Endothelial cell (in vitro differentiated cells): ENCODE measurements around the gene C2orf76. TPM values are rescaled to one million over a fixed set of nuclear protein-coding genes. Genes with fewer than 3 reads are reported as not detected.
A peak's percentile ranks its signal among the peaks of the same experiment; 100 is the strongest.

Source experiments
- DNase-seq: peaks from one replicate; pipeline ENCODE4 v3.0.0; 2021; ENCODE audit warnings: low spot score
- H3K27ac Mint-ChIP-seq: one replicate; pipeline ENCODE4 v1.8.0; 2021; ENCODE audit warnings: mixed read lengths, inconsistent platforms; ENCODE audit not compliant: unreplicated experiment
- H3K27me3 Mint-ChIP-seq: one replicate; pipeline ENCODE4 v1.8.0; 2021; ENCODE audit warnings: mild to moderate bottlenecking, moderate library complexity, mixed read lengths, inconsistent platforms; ENCODE audit not compliant: unreplicated experiment
- H3K36me3 Mint-ChIP-seq: one replicate; pipeline ENCODE4 v1.8.0; 2021; ENCODE audit warnings: mild to moderate bottlenecking, low read depth, mixed read lengths, inconsistent platforms; ENCODE audit not compliant: unreplicated experiment
- H3K4me1 Mint-ChIP-seq: one replicate; pipeline ENCODE4 v1.8.0; 2021; ENCODE audit warnings: mild to moderate bottlenecking, mixed read lengths, inconsistent platforms; ENCODE audit not compliant: unreplicated experiment
- H3K4me3 Mint-ChIP-seq: one replicate; pipeline ENCODE4 v1.8.0; 2021; ENCODE audit warnings: mild to moderate bottlenecking, mixed read lengths, inconsistent platforms; ENCODE audit not compliant: unreplicated experiment
- H3K9me3 Mint-ChIP-seq: one replicate; pipeline ENCODE4 v1.8.0; 2021; ENCODE audit warnings: mixed read lengths, inconsistent platforms; ENCODE audit not compliant: unreplicated experiment
- CTCF ChIP-seq: fragments of 200-600 bp; sonication (generic); IDR thresholded peaks from one replicate; pipeline ENCODE4 v1.5.0; 2021; ENCODE audit warnings: antibody characterized with exemption; ENCODE audit not compliant: unreplicated experiment
- total RNA-seq: library from RNA; stranded (reverse); fragmentation: NEBNext Ultra II Directional; extraction: Animal tissue kit (Norgen Biotek cat#: 25700); gene quantifications from one replicate; pipeline ENCODE4 v1.2.1, GENCODE V29; 2021; ENCODE audit not compliant: unreplicated experiment

The C2orf76 gene
- total RNA-seq, 1 donor from 2014 or later, result 10.8 TPM

DNA sequence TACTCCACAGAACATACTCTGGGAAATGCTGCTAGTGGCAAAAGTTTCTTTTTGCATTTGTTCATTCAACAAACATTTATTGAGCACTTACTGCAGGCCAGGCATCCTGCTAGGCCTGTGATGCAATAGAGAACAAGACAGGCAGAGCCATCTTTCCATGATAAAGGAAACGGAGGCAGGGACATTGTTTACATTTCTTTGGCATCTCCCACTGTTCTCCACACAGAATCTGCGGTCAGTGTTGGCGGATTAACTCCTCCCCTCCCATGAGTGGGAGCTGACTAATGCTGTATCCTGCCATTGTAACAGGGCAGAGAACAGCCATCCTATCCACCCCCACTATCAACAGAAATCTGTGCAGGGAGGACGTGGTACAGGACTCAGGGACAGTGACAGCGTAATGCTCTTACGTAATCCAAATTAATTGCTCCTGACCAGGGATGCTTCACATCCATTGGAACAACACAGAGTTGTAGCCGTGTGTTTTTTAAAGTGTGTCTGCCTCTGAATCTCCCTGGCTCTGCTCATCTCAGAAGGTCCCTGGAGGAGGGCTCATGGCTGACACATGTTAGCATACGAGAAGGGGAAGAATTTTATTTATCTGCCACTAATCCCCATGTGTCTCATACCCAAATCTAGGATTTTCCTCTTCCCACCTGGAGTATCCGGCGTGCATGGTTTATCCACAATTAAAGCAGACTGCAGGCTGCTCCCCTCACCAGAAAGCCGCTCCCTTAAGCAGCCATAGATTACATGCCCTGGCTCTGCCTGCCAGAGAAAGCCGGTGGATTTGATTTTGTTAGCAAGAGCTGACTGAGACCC lies 110.7 kb downstream of the C2orf76 start:
- Mint-ChIP-seq H3K4me3 (no peak overlapping the region), H3K27me3 (peaks cover 4% of the 10 kb centered on the region), H3K36me3 (peaks cover 7% of the 10 kb centered on the region), H3K9me3 (no peaks in the 10 kb centered on the region), H3K4me1 (peaks cover 23% of the 10 kb centered on the region), H3K27ac (peak overlapping the region; percentile 75)
- no peak for TF ChIP-seq CTCF
- peak; percentile 51 for DNase-seq

DNA sequence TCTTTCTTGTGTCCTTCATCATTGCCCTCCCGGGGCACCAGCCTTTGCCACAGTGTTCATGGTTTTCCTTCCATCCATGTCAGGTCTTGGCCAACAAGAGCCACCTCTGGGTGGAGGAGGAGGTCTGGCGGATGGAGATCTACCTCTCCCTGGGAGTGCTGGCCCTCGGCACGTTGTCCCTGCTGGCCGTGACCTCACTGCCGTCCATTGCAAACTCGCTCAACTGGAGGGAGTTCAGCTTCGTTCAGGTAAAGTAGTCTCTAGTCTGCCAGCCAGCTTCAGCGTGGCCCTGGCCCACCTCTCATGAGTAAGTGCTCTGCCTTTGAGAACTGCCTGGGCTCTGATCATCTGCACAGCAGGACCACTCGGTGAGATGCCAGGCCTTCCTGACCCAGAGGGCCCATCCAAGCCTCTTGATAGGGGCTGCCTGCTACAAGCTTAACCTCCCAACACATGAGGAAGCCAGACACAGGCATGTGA lies 112.0 kb downstream of the C2orf76 start:
- no peak for TF ChIP-seq CTCF
- peaks cover 23% of the 10 kb centered on the region for H3K4me1 Mint-ChIP-seq
- no peak overlapping the region for H3K27ac Mint-ChIP-seq
- peaks cover 7% of the 10 kb centered on the region for H3K36me3 Mint-ChIP-seq
- peaks cover 4% of the 10 kb centered on the region for H3K27me3 Mint-ChIP-seq
- H3K9me3 Mint-ChIP-seq, result no peaks in the 10 kb centered on the region
- no peak for DNase-seq
- no peak overlapping the region for H3K4me3 Mint-ChIP-seq

DNA sequence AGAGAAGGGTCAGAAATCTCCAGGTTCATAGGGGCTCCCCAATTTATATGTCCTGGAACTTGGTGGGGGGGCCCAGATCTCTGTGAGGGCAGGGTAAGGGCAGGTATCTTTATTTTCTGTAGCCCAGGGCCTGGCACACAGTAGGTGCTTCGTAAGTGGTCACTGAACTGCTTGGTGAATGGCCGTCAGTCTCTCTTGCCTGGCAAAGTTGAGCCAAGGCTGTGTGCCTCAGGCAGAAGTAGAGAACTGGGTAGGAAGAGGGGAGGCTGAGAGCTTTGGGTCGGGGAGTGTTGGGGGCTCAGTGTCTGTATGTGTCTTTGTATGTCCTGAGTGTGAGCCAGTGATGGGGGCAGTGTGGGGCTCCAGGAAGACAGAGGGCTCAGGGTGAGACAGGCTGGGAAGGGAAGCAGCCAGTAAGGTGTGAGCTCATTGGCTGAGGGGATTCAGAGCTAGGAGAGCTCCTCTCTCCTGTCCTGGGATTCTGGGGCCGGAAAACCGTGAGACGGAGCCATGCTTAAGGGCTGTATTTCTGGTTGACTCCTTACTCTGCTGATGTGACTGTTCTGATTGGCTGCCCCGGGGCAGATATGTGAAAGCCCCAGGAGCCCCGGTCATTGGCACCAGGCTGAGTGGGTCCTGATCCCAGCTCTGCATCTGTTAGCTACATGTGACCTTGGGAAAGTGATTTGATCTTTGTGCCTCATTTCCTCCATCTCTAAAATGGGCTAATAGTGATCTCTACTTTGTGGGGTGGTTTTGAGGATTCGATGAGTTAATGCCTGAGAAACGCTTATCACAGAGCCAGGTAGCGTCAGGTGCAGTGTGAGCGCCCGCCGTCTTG lies 112.7 kb downstream of the C2orf76 start:
- peak overlapping the region; percentile 48 for H3K27ac Mint-ChIP-seq
- peaks cover 8% of the 10 kb centered on the region for H3K36me3 Mint-ChIP-seq
- H3K27me3 Mint-ChIP-seq, result peaks cover 4% of the 10 kb centered on the region
- no peaks in the 10 kb centered on the region for H3K9me3 Mint-ChIP-seq
- TF ChIP-seq CTCF, result no peak
- DNase-seq, result no peak
- peaks cover 17% of the 10 kb centered on the region for H3K4me1 Mint-ChIP-seq
- H3K4me3 Mint-ChIP-seq, result no peak overlapping the region

- Mint-ChIP-seq H3K36me3 (peaks cover 16% of the 10 kb centered on the region), H3K27ac (no peak overlapping the region), H3K4me1 (peaks cover 15% of the 10 kb centered on the region), H3K27me3 (peaks cover 4% of the 10 kb centered on the region), H3K9me3 (no peaks in the 10 kb centered on the region), H3K4me3 (no peak overlapping the region)
- no peak for DNase-seq
- no peak for TF ChIP-seq CTCF
These were observed 113.4 kb downstream of the C2orf76 start for GRCh38 chr2:119253114-119253702.

Other genes with a start within 250 kb of the C2orf76 start
- gene C1QL2, start 208.1 kb downstream of the C2orf76 start, total RNA-seq, result not detected
- gene STEAP3, start 143.0 kb downstream of the C2orf76 start, total RNA-seq, result 17.9 TPM
- gene DBI, start 143 bp upstream of the C2orf76 start, total RNA-seq, result 180 TPM
- gene TMEM37, start 65.0 kb upstream of the C2orf76 start, total RNA-seq, result 11.4 TPM
- gene SCTR, start 157.6 kb upstream of the C2orf76 start, total RNA-seq, result not detected
- 1.1 TPM for gene CFAP221, start 177.6 kb upstream of the C2orf76 start, total RNA-seq